Epithelial cell of esophagus (primary cell): ENCODE data around the gene USH2A.
"Not testable (repeated sequence)": the region's sequence is repeated elsewhere in the genome, so short reads cannot be mapped to it uniquely, and the experiment has no call there.

ENCODE experiments used
- DNase-seq: peaks from one replicate; pipeline ENCODE4 v3.0.0; 2010; ENCODE audit warnings: low read depth
- H3K4me3 ChIP-seq: 2 replicates; pipeline ENCODE4 v1.5.1; 2011; ENCODE audit warnings: mild to moderate bottlenecking, low read length, control low read depth
- CTCF ChIP-seq: IDR thresholded peaks from 2 replicates; pipeline ENCODE4 v1.5.1; 2011; ENCODE audit warnings: low read depth, mild to moderate bottlenecking, low read length, control low read depth, inconsistent platforms; ENCODE audit not compliant: insufficient read depth; ENCODE audit errors: missing control alignments

The USH2A gene

GRCh38 chr1:216169351-216169750 is 253.9 kb downstream of the USH2A start:
- H3K4me3 ChIP-seq, result no peak overlapping the region
- TF ChIP-seq CTCF, result no peak
- DNase-seq, result no peak

GRCh38 chr1:216168546-216168945 is 254.7 kb downstream of the USH2A start:
- no peak for TF ChIP-seq CTCF
- DNase-seq, result no peak

GRCh38 chr1:216154063-216154462 is 269.2 kb downstream of the USH2A start:
- no peak for TF ChIP-seq CTCF
- no peak for DNase-seq
- H3K4me3 ChIP-seq, result no peak overlapping the region

More at GRCh38 chr1:216168546-216168945, 254.7 kb downstream of the USH2A start:
- no peak overlapping the region for H3K4me3 ChIP-seq

- TF ChIP-seq CTCF, result no peak
- no peak for DNase-seq
- no peak overlapping the region for H3K4me3 ChIP-seq
Observed at GRCh38 chr1:216153130-216153529, 270.1 kb downstream of the USH2A start.

GRCh38 chr1:216145451-216146018 is 277.7 kb downstream of the USH2A start:
- not testable (repeated sequence) for H3K4me3 ChIP-seq, DNase-seq

- DNase-seq, result no peak
- no peak overlapping the region for H3K4me3 ChIP-seq
- no peak for TF ChIP-seq CTCF
Observed at GRCh38 chr1:216144661-216145450, 278.4 kb downstream of the USH2A start.

GRCh38 chr1:216142921-216143320 is 280.3 kb downstream of the USH2A start:
- DNase-seq, result no peak
- no peak for TF ChIP-seq CTCF
- H3K4me3 ChIP-seq, result no peak overlapping the region
